A549 (cell line): ENCODE results near the gene AUTS2.

ENCODE experiments used
- BHLHE40 ChIP-seq: IDR thresholded peaks from 2 replicates; pipeline ENCODE4 v1.6.1; 2012; ENCODE audit warnings: low read depth, low read length, inconsistent platforms
- PBX3 ChIP-seq: IDR thresholded peaks from 2 replicates; pipeline ENCODE4 v1.6.1; 2012
- POLR2A ChIP-seq: IDR thresholded peaks from 2 replicates; pipeline ENCODE4 v1.6.1; 2012; ENCODE audit warnings: mild to moderate bottlenecking, low read length
- TF ChIP-seq, protein P1 (sequence below): fragments of 200-600 bp; sonication (generic); IDR thresholded peaks from 2 replicates; pipeline ENCODE4 v1.6.1; 2016; ENCODE audit warnings: antibody characterized with exemption, mild to moderate bottlenecking, moderate library complexity
- TF ChIP-seq, protein P2 (sequence below): fragments of >200 bp; sonication (Bioruptor Twin); formaldehyde crosslinking; IDR thresholded peaks from 3 replicates; pipeline ENCODE4 v1.5.1; 2016

GRCh38 chr7:69981646-69982045, 383.4 kb downstream of the AUTS2 start:
- TF ChIP-seq, protein P1, sequence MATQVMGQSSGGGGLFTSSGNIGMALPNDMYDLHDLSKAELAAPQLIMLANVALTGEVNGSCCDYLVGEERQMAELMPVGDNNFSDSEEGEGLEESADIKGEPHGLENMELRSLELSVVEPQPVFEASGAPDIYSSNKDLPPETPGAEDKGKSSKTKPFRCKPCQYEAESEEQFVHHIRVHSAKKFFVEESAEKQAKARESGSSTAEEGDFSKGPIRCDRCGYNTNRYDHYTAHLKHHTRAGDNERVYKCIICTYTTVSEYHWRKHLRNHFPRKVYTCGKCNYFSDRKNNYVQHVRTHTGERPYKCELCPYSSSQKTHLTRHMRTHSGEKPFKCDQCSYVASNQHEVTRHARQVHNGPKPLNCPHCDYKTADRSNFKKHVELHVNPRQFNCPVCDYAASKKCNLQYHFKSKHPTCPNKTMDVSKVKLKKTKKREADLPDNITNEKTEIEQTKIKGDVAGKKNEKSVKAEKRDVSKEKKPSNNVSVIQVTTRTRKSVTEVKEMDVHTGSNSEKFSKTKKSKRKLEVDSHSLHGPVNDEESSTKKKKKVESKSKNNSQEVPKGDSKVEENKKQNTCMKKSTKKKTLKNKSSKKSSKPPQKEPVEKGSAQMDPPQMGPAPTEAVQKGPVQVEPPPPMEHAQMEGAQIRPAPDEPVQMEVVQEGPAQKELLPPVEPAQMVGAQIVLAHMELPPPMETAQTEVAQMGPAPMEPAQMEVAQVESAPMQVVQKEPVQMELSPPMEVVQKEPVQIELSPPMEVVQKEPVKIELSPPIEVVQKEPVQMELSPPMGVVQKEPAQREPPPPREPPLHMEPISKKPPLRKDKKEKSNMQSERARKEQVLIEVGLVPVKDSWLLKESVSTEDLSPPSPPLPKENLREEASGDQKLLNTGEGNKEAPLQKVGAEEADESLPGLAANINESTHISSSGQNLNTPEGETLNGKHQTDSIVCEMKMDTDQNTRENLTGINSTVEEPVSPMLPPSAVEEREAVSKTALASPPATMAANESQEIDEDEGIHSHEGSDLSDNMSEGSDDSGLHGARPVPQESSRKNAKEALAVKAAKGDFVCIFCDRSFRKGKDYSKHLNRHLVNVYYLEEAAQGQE = no peak
- TF ChIP-seq BHLHE40 = no peak
- TF ChIP-seq, protein P2, sequence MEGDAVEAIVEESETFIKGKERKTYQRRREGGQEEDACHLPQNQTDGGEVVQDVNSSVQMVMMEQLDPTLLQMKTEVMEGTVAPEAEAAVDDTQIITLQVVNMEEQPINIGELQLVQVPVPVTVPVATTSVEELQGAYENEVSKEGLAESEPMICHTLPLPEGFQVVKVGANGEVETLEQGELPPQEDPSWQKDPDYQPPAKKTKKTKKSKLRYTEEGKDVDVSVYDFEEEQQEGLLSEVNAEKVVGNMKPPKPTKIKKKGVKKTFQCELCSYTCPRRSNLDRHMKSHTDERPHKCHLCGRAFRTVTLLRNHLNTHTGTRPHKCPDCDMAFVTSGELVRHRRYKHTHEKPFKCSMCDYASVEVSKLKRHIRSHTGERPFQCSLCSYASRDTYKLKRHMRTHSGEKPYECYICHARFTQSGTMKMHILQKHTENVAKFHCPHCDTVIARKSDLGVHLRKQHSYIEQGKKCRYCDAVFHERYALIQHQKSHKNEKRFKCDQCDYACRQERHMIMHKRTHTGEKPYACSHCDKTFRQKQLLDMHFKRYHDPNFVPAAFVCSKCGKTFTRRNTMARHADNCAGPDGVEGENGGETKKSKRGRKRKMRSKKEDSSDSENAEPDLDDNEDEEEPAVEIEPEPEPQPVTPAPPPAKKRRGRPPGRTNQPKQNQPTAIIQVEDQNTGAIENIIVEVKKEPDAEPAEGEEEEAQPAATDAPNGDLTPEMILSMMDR = no peak
- TF ChIP-seq POLR2A = no peak
- no peak for TF ChIP-seq PBX3
